ENCODE data around the gene PLCL2. TPM values are rescaled to one million over a fixed set of nuclear protein-coding genes. Genes with fewer than 3 reads are reported as not detected.

Gene PLCL2
- total RNA-seq, 1 experiment from 2014 or later = 1.6 TPM

DNA sequence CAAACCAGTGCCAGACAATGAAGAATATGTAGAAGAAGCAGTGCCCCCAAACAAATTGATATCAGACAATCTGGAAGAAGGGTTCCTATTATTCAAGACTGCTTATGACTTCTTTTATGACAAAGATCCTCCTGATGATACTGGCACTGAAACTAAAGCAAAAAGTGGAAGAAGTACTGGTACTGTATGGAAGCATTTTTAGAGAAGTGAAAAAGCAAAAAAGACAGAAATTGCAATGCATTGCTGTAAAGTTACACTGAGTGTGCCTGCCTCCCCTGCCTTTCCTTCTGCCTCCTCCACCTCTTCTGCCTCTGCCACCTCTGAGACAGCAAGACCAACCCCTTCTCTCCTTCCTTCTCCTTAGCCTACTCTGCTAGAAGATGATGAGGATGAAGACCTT is 167.6 kb downstream of the PLCL2 start:
- no peaks in the 10 kb centered on the region for H3K27me3 ChIP-seq

DNA sequence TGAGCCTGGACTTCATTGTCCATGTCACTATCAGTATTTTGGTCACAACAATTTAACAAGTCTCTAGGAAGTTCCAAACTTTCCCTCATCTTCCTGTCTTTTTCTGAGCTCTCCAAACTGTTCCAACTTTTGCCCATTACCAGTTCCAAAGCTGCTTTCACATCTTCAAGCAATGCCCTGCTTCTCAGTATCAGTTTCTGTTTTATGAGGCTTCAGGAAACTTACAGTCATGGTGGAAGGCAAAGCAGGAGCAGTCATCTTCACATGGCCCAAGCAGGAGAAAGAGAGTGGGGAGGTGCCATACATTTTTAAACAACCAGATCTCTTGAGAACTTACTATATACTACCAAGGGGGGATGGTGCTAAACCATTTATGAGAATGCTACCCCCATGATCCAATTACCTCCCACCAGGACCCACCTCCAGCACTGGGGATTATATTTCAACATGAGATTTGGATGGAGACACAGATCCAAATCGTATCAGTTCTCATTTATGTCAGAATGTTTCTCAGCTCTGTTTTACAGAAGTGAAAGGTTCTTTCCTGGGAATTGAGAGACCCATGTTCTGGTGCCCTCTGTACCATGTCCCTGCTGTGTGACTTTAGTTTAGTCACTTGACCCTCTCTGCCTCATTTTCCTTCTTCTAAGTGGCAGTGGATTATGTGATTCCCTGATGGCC is 169.7 kb downstream of the PLCL2 start:
- no peak for DNase-seq
- H3K4me3 ChIP-seq = no peak overlapping the region
- H3K27me3 ChIP-seq = no peaks in the 10 kb centered on the region
- H3K27ac ChIP-seq = no peak overlapping the region
- no peaks in the 10 kb centered on the region for H3K36me3 ChIP-seq
- H3K4me1 ChIP-seq = no peaks in the 10 kb centered on the region
- H3K9me3 ChIP-seq (replicated peaks) = no peaks in the 10 kb centered on the region

More for the DNA sequence above, 167.6 kb downstream of the PLCL2 start:
- Histone ChIP-seq H3K9me3 (replicated peaks) (no peaks in the 10 kb centered on the region), H3K27ac (no peak overlapping the region), H3K36me3 (no peaks in the 10 kb centered on the region), H3K4me1 (no peaks in the 10 kb centered on the region), H3K4me3 (no peak overlapping the region)
- no peak for DNase-seq

DNA sequence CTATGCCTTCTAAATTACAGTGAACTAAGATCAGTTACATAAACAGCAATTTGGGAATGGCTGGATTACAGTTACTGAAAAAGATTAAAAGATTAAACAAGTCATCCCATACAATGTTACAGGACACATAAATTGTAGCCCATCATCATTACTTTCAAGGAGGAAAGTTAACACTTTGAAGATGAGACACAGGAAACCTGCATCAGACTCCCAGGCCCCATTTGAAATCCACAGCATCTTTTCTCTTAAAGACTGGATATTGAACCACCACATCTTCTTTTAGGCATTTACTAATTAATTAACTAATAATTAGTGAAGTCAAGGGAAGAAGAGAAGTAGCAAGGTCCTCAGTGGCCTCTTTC is 170.2 kb downstream of the PLCL2 start:
- no peaks in the 10 kb centered on the region for H3K4me1 ChIP-seq
- H3K36me3 ChIP-seq = no peaks in the 10 kb centered on the region
- H3K27ac ChIP-seq = no peak overlapping the region
- DNase-seq = no peak
- no peak overlapping the region for H3K4me3 ChIP-seq
- no peaks in the 10 kb centered on the region for H3K27me3 ChIP-seq
- no peaks in the 10 kb centered on the region for H3K9me3 ChIP-seq (replicated peaks)

DNA sequence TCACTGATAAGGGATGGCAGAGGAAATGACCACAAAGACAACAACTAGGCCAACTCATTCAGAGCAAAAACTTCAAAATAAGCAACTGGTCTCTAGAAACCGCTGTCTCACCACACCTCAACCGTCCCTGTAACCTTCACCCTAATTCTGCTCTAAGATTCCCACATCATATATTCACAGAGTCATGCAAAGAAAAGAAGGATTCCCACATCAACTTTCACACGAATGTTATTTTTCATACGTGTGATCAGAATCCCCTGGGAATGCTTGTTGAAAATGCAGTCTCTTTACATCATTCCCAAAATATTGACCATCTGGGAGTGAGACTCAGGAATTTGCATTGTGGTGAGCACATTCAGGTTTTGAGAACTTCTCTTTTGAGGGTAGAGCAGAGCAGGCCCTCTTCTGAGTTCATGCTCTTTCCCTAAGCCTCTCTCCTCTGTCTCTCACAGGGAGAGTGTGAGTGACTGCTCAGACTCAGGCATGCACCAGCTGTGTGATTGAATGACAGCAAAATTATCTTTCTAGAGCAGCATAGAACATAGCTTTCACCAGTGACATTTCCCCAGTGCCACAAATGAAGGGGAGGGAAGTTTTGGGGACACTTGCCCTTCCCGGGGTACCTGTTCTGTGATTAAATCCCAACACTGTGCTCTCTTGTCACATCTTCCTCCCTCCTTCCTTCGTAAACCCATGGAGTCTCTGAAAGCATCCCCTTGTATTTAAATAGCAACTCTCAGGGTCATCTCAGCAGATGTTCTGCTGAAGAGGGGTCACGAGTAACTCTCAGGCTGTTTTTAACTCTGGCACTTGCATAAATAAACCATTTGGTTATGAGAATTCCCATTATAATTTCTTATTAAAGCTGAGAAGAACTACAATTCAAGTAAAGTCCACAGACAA is 170.9 kb downstream of the PLCL2 start:
- DNase-seq = no peak
- no peak overlapping the region for H3K4me3 ChIP-seq
- H3K36me3 ChIP-seq = no peaks in the 10 kb centered on the region
- no peaks in the 10 kb centered on the region for H3K9me3 ChIP-seq (replicated peaks)
- no peaks in the 10 kb centered on the region for H3K27me3 ChIP-seq
- H3K27ac ChIP-seq = no peak overlapping the region
- no peaks in the 10 kb centered on the region for H3K4me1 ChIP-seq

DNA sequence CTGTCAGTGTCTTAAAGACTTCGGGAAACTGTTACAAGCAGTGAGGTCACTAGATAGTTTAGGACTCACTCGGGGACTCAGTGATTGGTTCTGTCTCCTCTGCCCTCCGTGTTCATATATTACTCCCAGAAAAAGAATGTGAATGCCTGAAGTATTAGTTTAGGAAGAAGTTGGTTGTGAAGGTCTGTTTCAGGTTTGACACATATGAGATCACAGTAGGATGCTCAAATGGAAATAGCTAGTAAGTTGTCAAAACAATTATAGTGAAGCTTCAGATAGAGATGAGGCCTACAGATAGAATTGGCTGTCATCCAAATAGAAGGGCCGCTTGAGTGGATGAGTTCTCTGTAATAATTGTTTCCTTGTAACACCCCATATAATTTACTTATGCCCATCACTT is 172.6 kb downstream of the PLCL2 start:
- Histone ChIP-seq H3K4me3 (no peak overlapping the region), H3K27me3 (no peaks in the 10 kb centered on the region), H3K36me3 (no peaks in the 10 kb centered on the region), H3K4me1 (no peaks in the 10 kb centered on the region), H3K9me3 (replicated peaks) (no peaks in the 10 kb centered on the region), H3K27ac (no peak overlapping the region)
- no peak for DNase-seq

DNA sequence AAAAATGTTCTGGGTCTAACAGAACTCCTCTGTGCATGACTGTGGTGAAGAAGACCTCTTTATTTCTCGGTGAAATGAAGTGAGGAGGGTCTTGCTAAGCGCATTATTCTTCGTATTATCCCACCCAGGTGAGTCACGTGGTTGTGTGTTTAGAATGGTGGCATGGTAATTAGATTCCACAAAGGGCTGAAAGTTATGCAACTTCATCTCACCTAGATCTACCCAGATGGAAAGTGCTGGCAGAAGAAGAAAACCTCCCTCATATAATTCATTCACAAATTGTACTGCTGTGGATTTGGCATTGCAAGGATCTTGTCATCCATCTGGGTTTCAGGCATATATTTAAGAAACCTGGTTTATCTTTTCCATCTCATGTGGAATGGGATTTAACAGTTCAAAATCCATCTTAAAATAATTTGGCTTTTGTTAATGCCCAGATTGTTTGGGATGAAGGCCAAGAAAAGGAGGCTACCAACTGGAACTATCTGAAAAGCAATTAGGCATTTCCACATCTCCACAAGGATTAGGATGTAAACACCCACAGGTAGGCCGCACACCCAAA is 175.3 kb downstream of the PLCL2 start:
- H3K9me3 ChIP-seq (replicated peaks) = no peaks in the 10 kb centered on the region
- H3K4me1 ChIP-seq = no peaks in the 10 kb centered on the region
- no peaks in the 10 kb centered on the region for H3K36me3 ChIP-seq
- H3K4me3 ChIP-seq = no peak overlapping the region
- no peak overlapping the region for H3K27ac ChIP-seq
- no peak for DNase-seq
- no peaks in the 10 kb centered on the region for H3K27me3 ChIP-seq

DNA sequence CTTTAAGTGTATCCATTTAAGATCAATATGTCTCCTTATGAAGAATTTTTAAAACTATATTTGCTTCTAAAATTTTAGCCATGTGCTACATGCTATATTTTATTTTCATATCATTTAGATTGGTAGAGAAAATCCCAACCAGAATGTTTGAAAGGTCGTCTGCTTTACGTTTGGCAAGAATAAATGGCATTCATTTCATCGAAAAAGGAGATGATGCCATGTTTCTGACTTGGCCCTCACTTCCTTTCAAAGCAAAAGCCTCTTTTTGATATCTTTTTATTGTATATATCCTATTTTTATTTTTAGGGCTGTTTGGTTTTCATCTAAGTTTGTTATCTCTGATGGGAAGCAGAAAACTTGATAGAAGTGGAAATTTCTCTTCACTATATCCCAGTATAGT is 176.2 kb downstream of the PLCL2 start:
- Histone ChIP-seq H3K27me3 (no peaks in the 10 kb centered on the region), H3K4me3 (no peak overlapping the region), H3K27ac (no peak overlapping the region), H3K4me1 (no peaks in the 10 kb centered on the region), H3K36me3 (no peaks in the 10 kb centered on the region), H3K9me3 (replicated peaks) (no peaks in the 10 kb centered on the region)
- DNase-seq = no peak

DNA sequence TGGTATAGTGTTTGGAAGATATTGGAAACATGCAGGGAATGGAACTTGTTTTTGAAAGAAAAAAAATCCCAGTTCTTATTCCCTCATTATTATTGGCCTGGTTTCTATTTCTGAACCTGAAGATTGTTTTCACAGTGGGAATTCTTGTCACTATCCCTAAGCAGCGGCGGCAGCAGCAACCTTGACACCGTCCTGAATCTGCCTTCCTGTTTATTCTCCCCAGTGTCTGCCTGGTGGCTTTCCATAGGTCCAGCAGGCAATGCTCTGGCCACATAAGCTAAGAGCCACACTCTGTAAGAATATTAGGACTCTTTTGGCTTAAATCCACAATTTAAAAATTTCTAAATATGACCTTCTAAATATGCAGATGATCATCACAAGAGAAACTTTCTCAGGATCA is 178.0 kb downstream of the PLCL2 start:
- H3K4me3 ChIP-seq = no peak overlapping the region
- no peaks in the 10 kb centered on the region for H3K36me3 ChIP-seq
- H3K9me3 ChIP-seq (replicated peaks) = no peaks in the 10 kb centered on the region
- no peak for DNase-seq
- no peak overlapping the region for H3K27ac ChIP-seq
- no peaks in the 10 kb centered on the region for H3K27me3 ChIP-seq
- H3K4me1 ChIP-seq = no peaks in the 10 kb centered on the region

DNA sequence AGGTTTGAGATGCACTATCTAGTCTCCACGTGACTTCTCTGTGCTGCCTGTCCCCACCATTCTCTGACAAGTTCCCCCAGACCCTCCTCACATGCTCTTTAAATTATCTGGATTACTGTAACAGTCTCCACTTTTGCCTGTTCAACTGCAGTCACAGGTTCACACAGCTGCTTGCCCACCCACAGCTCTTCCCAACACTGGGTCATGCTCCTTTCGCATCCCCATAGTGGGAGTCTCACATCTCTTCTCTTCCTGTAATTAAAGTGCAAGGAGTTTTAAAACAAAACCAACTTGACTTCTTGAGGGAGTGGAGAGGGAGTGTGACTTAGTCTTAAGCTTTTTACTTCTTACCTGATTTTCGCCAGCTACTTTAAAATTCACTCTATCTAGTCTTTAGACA is 178.8 kb downstream of the PLCL2 start:
- DNase-seq = no peak
- Histone ChIP-seq H3K27ac (no peak overlapping the region), H3K27me3 (no peaks in the 10 kb centered on the region), H3K4me3 (no peak overlapping the region), H3K9me3 (replicated peaks) (no peaks in the 10 kb centered on the region), H3K36me3 (no peaks in the 10 kb centered on the region), H3K4me1 (no peaks in the 10 kb centered on the region)

DNA sequence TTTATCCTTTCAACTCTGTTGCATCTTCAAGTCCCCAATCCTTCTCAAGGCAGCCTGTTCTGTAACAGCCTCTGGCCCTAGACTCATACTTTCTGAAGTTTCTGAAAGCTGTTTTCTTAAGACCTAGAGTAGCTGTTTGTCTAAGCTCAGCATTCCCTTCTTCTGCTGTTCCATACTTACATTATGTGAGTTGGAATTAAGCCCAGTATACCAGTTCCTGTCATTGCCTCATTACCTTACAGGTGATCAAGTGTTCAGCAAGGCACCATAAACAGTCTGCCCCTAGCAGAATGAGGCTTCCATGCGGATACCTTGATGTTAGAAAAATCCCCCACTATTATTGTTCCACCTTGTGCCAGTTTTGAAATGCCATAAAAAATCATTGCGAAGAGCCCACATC is 180.6 kb downstream of the PLCL2 start:
- no peak for DNase-seq
- no peak overlapping the region for H3K4me3 ChIP-seq

DNA sequence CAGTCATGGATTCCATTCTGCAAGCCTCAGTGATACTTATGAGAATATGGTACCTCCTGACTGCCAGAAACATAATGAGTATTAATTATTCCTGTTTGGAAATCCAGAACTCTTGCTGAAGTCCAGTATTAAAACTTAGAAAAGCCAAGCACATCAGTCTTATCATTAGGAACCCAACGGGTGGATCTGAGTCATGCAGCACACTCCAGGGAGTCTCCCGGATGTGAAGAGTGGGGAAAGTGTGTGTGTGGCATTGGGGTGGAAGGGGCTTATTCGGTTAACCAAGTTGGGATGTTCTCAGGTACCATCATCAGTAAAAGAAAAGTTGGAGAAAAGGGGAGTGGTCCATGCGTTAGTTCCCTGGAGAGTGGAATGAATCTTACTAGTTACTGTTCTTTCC is 181.1 kb downstream of the PLCL2 start:
- Histone ChIP-seq H3K9me3 (replicated peaks) (no peaks in the 10 kb centered on the region), H3K27me3 (no peaks in the 10 kb centered on the region), H3K4me1 (peaks cover 2% of the 10 kb centered on the region; the same call in 1 of the 2 replicates), H3K27ac (no peak overlapping the region), H3K4me3 (no peak overlapping the region), H3K36me3 (no peaks in the 10 kb centered on the region)
- no peak for DNase-seq

More for the DNA sequence above, 180.6 kb downstream of the PLCL2 start:
- Histone ChIP-seq H3K27ac (no peak overlapping the region), H3K36me3 (no peaks in the 10 kb centered on the region), H3K27me3 (no peaks in the 10 kb centered on the region), H3K9me3 (replicated peaks) (no peaks in the 10 kb centered on the region), H3K4me1 (no peaks in the 10 kb centered on the region; the same call in 1 of the 2 replicates)

DNA sequence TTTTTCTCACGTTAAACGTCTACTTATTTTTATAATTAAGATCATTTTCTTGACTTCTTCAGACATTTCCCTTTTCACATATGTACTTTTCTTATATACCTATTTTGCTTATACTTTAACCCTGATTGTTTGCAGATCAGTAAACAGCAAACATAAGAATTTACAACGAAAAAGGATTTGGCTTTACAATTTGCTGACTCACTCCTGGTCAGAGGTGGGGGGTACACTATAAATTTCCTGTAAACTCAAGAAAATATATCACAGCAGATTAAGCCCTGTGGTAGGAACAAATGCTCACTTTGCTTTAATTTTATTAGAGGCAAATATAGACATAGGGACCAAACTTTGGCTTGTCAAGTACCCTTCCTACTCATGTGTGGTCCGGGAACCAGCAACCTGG is 185.0 kb downstream of the PLCL2 start:
- Histone ChIP-seq H3K9me3 (replicated peaks) (no peaks in the 10 kb centered on the region), H3K36me3 (no peaks in the 10 kb centered on the region), H3K27ac (no peak overlapping the region), H3K4me1 (peaks cover 4% of the 10 kb centered on the region; the same call in 1 of the 2 replicates), H3K27me3 (no peaks in the 10 kb centered on the region), H3K4me3 (no peak overlapping the region)
- DNase-seq = no peak

DNA sequence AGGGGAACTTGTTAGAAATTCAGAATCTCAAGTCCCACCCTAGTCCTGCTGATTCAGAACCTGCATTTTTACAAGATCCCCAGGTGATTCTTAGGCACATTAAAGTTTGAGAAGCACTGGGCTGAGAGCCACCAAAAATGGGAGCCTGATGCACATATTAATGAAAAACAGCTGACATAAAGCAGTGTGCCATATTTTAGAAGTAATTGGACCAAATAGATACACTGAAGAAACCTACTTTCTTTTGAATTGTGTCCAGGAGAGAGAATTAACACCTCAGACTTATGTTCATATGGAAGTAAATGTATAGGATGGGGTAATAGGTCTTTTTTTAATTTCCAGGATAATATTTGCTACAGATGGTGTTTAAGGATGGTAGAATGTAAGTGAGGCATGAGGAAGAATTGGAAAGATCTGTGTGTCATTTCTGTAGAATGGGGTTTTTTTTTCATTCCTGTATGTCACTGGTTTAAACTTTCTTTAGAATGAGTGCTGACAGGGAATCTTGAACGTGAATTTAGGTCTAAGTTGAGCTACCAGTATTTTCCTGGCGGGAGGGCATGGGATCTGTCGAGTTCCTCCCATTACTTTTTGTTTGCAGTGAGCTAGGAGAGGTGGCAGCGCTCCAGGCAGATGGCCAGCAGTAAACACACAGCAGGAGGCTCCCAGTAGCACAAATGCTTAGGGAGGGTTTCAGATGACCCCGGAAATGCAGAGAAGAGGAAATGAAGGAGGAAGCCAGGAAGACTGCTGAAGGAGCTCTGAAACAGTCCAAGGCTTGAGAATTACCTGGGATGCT is 185.6 kb downstream of the PLCL2 start:
- H3K27me3 ChIP-seq = no peaks in the 10 kb centered on the region
- peak; percentile 54 to 69 for DNase-seq
- no peak overlapping the region for H3K4me3 ChIP-seq
- no peak overlapping the region for H3K27ac ChIP-seq
- H3K36me3 ChIP-seq = no peaks in the 10 kb centered on the region
- H3K4me1 ChIP-seq = peaks cover 4% of the 10 kb centered on the region; the same call in 1 of the 2 replicates
- no peaks in the 10 kb centered on the region for H3K9me3 ChIP-seq (replicated peaks)

DNA sequence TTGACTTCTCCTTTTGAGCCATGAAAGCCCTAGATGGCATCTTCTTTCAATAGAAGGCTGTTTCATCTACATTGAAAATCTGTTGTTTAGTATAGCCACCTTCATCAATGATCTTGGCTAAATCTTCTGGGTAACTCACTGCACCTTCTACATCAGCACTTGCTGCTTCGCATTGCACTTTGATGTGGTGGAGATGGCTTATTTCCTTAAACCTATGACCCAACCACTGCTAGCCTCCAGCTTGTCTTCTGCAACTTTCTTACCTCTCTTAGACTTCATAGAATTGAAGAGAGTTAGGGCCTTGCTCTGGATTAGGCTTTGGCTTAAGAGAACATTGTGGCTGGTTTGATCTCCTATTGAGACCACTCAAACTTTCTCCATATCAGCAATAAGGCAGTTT is 189.8 kb downstream of the PLCL2 start:
- H3K4me3 ChIP-seq = no peak overlapping the region
- H3K27me3 ChIP-seq = no peaks in the 10 kb centered on the region
- no peaks in the 10 kb centered on the region for H3K9me3 ChIP-seq (replicated peaks)
- H3K4me1 ChIP-seq = peaks cover 4% of the 10 kb centered on the region; the same call in 1 of the 2 replicates
- no peaks in the 10 kb centered on the region for H3K36me3 ChIP-seq
- H3K27ac ChIP-seq = no peak overlapping the region
- DNase-seq = no peak

All from SJCRH30 (cell line).